GM18511 (cell line): ENCODE measurements around the gene ATL3.
"Not testable (repeated sequence)": the region's sequence is repeated elsewhere in the genome, so short reads cannot be mapped to it uniquely, and the experiment has no call there.

Experiments
- ATAC-seq: cut with Tn5 transposase; IDR thresholded peaks from one replicate; pipeline ENCODE4 v1.9.1; 2021; ENCODE audit warnings: mild to moderate bottlenecking, moderate library complexity; ENCODE audit not compliant: unreplicated experiment

Gene ATL3

GRCh38 chr11:63671322-63672155 is at the start of gene ATL3:
Gene ATL3 (minus strand): TSS chr11:63671376. CDS start chr11:63671335, 41 bp downstream.
- peak; percentile 88 for ATAC-seq

GRCh38 chr11:63720611-63721010 is 49.4 kb upstream of the ATL3 start:
- ATAC-seq = no peak

GRCh38 chr11:63719987-63720386 is 48.8 kb upstream of the ATL3 start:
- ATAC-seq = no peak

- no peak for ATAC-seq
These were observed 47.8 kb upstream of the ATL3 start for GRCh38 chr11:63719001-63719400.

GRCh38 chr11:63716046-63716445 is 44.9 kb upstream of the ATL3 start:
- ATAC-seq = no peak

GRCh38 chr11:63713766-63714165 is 42.6 kb upstream of the ATL3 start:
- ATAC-seq = no peak

- no peak for ATAC-seq
These were observed 40.7 kb upstream of the ATL3 start for GRCh38 chr11:63711838-63712237.

GRCh38 chr11:63710476-63711217 is 39.5 kb upstream of the ATL3 start:
- no peak for ATAC-seq

- no peak for ATAC-seq
These were observed 38.2 kb upstream of the ATL3 start for GRCh38 chr11:63709336-63709884.

- no peak for ATAC-seq
These were observed 37.6 kb upstream of the ATL3 start for GRCh38 chr11:63708764-63709163.

GRCh38 chr11:63705526-63705925 is 34.4 kb upstream of the ATL3 start:
- ATAC-seq = no peak

- ATAC-seq = no peak
These were observed 28.7 kb upstream of the ATL3 start for GRCh38 chr11:63699896-63700295.

GRCh38 chr11:63698976-63699733 is 28.0 kb upstream of the ATL3 start:
- no peak for ATAC-seq

GRCh38 chr11:63694596-63694995 is 23.4 kb upstream of the ATL3 start:
- no peak for ATAC-seq

GRCh38 chr11:63687845-63688244 is 16.7 kb upstream of the ATL3 start:
- no peak for ATAC-seq

GRCh38 chr11:63686926-63687325 is 15.8 kb upstream of the ATL3 start:
- no peak for ATAC-seq

- ATAC-seq = not testable (repeated sequence)
These were observed 14.1 kb upstream of the ATL3 start for GRCh38 chr11:63685158-63685721.

GRCh38 chr11:63683133-63683991 is 12.2 kb upstream of the ATL3 start:
- no peak for ATAC-seq

GRCh38 chr11:63682066-63683021 is 11.2 kb upstream of the ATL3 start:
- ATAC-seq = peak; percentile 12
